ENCODE measurements around the gene TCF3. TPM values are rescaled to one million over a fixed set of nuclear protein-coding genes. Genes with fewer than 3 reads are reported as not detected.

Gene TCF3
- total and polyA plus RNA-seq, 10 of the 15 experiments (the other 5 are each of a cell fraction or from before 2014, with no cell fraction given): 6.7 to 282 (median 70.7) TPM

- TF ChIP-seq IRF5 (IDR thresholded peaks at IDR 0.05; ENCODE audit: borderline replicate concordance) (no peak), NFIC (IDR thresholded peaks at IDR 0.05; ENCODE audit: low read depth, low read length) (no peak), ZNF622 (IDR thresholded peaks at IDR 0.05) (no peak), YBX1 (IDR thresholded peaks at IDR 0.05) (no peak), CHD4 (IDR thresholded peaks at IDR 0.05) (no peak), GATAD2B (conservative IDR thresholded peaks at IDR 0.05; ENCODE audit: low read depth) (no peak; the same call in 1 of the 2 replicates), SIN3A (IDR thresholded peaks at IDR 0.05; ENCODE audit: low read depth, low read length) (0 out of 2 replicates have a peak, but pooled peaks have one; percentile 12), SUZ12 (IDR thresholded peaks at IDR 0.05; ENCODE audit: unreplicated experiment) (no peak), EED (IDR thresholded peaks at IDR 0.05; ENCODE audit: low read depth) (0 out of 2 replicates have a peak, but pooled peaks have one; percentile 9), E2F4 (IDR thresholded peaks at IDR 0.05; ENCODE audit: low read depth, low read length) (peak; percentile 60; the same call in 1 of the 2 replicates)
Measured at GRCh38 chr19:1653300-1653628, 849 bp upstream of the TCF3 start (continued).

Measured in GM12878 (cell line).